ENCODE measurements around the gene MELTF.

DNA sequence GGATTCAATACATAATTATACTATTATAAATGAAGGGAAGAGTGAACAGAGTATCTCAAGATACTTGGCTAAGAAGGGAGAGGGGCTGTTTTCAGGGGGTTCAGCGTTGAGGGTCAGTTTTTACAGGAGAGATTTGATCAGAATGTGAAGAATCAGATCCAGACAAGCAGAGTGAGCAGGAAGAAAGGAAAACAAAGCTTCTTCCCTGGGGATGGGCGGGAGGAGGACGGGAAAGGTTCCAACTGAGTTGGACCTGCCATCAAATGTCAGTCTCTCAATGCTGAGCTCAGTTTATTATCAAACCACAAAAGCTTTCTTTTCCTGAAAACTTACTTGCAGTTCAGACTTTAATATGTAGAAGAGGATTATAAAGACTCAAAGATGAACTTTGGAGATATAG lies 6.0 kb upstream of the MELTF start:
- TF ChIP-seq POLR2A (IDR thresholded peaks at IDR 0.05): no peak
- TF ChIP-seq, protein P1, sequence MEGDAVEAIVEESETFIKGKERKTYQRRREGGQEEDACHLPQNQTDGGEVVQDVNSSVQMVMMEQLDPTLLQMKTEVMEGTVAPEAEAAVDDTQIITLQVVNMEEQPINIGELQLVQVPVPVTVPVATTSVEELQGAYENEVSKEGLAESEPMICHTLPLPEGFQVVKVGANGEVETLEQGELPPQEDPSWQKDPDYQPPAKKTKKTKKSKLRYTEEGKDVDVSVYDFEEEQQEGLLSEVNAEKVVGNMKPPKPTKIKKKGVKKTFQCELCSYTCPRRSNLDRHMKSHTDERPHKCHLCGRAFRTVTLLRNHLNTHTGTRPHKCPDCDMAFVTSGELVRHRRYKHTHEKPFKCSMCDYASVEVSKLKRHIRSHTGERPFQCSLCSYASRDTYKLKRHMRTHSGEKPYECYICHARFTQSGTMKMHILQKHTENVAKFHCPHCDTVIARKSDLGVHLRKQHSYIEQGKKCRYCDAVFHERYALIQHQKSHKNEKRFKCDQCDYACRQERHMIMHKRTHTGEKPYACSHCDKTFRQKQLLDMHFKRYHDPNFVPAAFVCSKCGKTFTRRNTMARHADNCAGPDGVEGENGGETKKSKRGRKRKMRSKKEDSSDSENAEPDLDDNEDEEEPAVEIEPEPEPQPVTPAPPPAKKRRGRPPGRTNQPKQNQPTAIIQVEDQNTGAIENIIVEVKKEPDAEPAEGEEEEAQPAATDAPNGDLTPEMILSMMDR (IDR thresholded peaks at IDR 0.05): no peak

Measured in uterus (tissue), 2 donors.